HEK293 (cell line): Measurements from ENCODE around the gene KIF1A.

Experiments used
- CTCF ChIA-PET: fragments of 350-600 bp; formaldehyde crosslinking; extraction: SDS; loops from one replicate; lab custom pipeline; 2021; ENCODE audit warnings: antibody characterized with exemption; lab: Yijun Ruan, JAX
- POLR2A ChIA-PET: fragments of 300-600 bp; formaldehyde crosslinking; extraction: SDS; loops from one replicate; lab custom pipeline; 2020; ENCODE audit warnings: antibody characterized with exemption, inconsistent platforms; lab: Yijun Ruan, JAX
- H3K27ac ChIP-seq: fragments of 200-500 bp; sonication (Bioruptor generic); 2 replicates; pipeline ENCODE4 v1.5.1; 2014; ENCODE audit warnings: low read depth, low read length, control low read depth, inconsistent platforms; ENCODE audit errors: extremely low read depth
- H3K36me3 ChIP-seq, 2 experiments: fragments of 200-500 bp in 1 of 2; sonication (Bioruptor generic) in 1 of 2; 1 replicate in 1 of 2; 2 replicates in 1 of 2; pipeline ENCODE4 v1.5.1; 2014 to 2017; ENCODE audit warnings: inconsistent platforms in 2 of 2, low read length in 2 of 2; ENCODE audit not compliant: control insufficient read depth in 2 of 2, insufficient read depth in 1 of 2
- H3K4me1 ChIP-seq: fragments of 200-500 bp; sonication (Bioruptor generic); 2 replicates; pipeline ENCODE4 v1.5.1; 2014; ENCODE audit warnings: mild to moderate bottlenecking, low read length, inconsistent platforms; ENCODE audit not compliant: control insufficient read depth, insufficient read depth
- H3K4me3 ChIP-seq: 2 replicates; pipeline ENCODE4 v1.5.1; 2011; ENCODE audit warnings: low read depth, mild to moderate bottlenecking, control low read depth, low read length, moderate library complexity
- H3K9me3 ChIP-seq: fragments of 200-500 bp; sonication (Bioruptor generic); 2 replicates; pipeline ENCODE4 v1.5.1; 2014; ENCODE audit warnings: low read depth, low read length, inconsistent platforms; ENCODE audit not compliant: control insufficient read depth, insufficient read depth
- HOXC10 ChIP-seq: sonication (generic); formaldehyde crosslinking; IDR thresholded peaks from 2 replicates; pipeline ENCODE4 v1.8.1; 2023; ENCODE audit warnings: mild to moderate bottlenecking, missing genetic modification reagents
- MZF1 ChIP-seq: fragments of 450-650 bp; formaldehyde crosslinking; IDR thresholded peaks from 2 replicates; pipeline ENCODE4 v1.5.1; 2017; ENCODE audit warnings: missing biosample characterization, missing genetic modification characterization, borderline replicate concordance
- SCRT2 ChIP-seq: fragments of 450-650 bp; formaldehyde crosslinking; IDR thresholded peaks from 2 replicates; pipeline ENCODE4 v1.5.1; 2016; ENCODE audit warnings: missing biosample characterization, missing genetic modification characterization
- YY2 ChIP-seq: fragments of 450-650 bp; formaldehyde crosslinking; IDR thresholded peaks from 2 replicates; pipeline ENCODE4 v1.5.1; 2016; ENCODE audit warnings: missing biosample characterization, missing genetic modification characterization
- ZEB2 ChIP-seq: fragments of 450-650 bp; formaldehyde crosslinking; IDR thresholded peaks from 2 replicates; pipeline ENCODE4 v1.5.1; 2016; ENCODE audit warnings: missing biosample characterization, missing genetic modification characterization
- ZNF214 ChIP-seq: fragments of 450-650 bp; formaldehyde crosslinking; IDR thresholded peaks from 2 replicates; pipeline ENCODE4 v1.5.1; 2017; ENCODE audit warnings: missing biosample characterization, mild to moderate bottlenecking, missing genetic modification characterization, borderline replicate concordance
- ZNF23 ChIP-seq: fragments of 450-650 bp; formaldehyde crosslinking; IDR thresholded peaks from 2 replicates; pipeline ENCODE4 v1.5.1; 2016; ENCODE audit warnings: missing biosample characterization, missing genetic modification characterization, borderline replicate concordance
- ZNF350 ChIP-seq: fragments of 450-650 bp; formaldehyde crosslinking; IDR thresholded peaks from 2 replicates; pipeline ENCODE4 v1.5.0; 2017; ENCODE audit warnings: missing biosample characterization, mild to moderate bottlenecking, missing genetic modification characterization
- ZNF394 ChIP-seq: fragments of 450-650 bp; formaldehyde crosslinking; IDR thresholded peaks from 2 replicates; pipeline ENCODE4 v1.5.1; 2016; ENCODE audit warnings: missing biosample characterization, missing genetic modification characterization, mild to moderate bottlenecking, moderate library complexity, borderline replicate concordance
- ZNF510 ChIP-seq: fragments of 450-650 bp; formaldehyde crosslinking; IDR thresholded peaks from 2 replicates; pipeline ENCODE4 v1.5.1; 2018; ENCODE audit warnings: mild to moderate bottlenecking, missing genetic modification characterization, missing biosample characterization; ENCODE audit not compliant: insufficient replicate concordance
- ZNF610 ChIP-seq: fragments of 450-650 bp; formaldehyde crosslinking; IDR thresholded peaks from 2 replicates; pipeline ENCODE4 v1.5.1; 2016; ENCODE audit warnings: missing biosample characterization, missing genetic modification characterization, borderline replicate concordance
- ZNF701 ChIP-seq: fragments of 450-650 bp; formaldehyde crosslinking; IDR thresholded peaks from 2 replicates; pipeline ENCODE4 v1.5.1; 2016; ENCODE audit warnings: missing biosample characterization, missing genetic modification characterization
- ZNF843 ChIP-seq: fragments of 450-650 bp; formaldehyde crosslinking; IDR thresholded peaks from 2 replicates; pipeline ENCODE4 v1.5.1; 2016; ENCODE audit warnings: missing biosample characterization, missing genetic modification characterization
- ZSCAN16 ChIP-seq: fragments of 450-650 bp; formaldehyde crosslinking; IDR thresholded peaks from 2 replicates; pipeline ENCODE4 v1.5.1; 2016; ENCODE audit warnings: missing biosample characterization, missing genetic modification characterization
- TF ChIP-seq, protein P1 (sequence below): fragments of 450-650 bp; formaldehyde crosslinking; IDR thresholded peaks from 2 replicates; pipeline ENCODE4 v1.5.1; 2016; ENCODE audit warnings: missing biosample characterization, missing genetic modification characterization
- TF ChIP-seq, protein P2 (sequence below): fragments of 450-650 bp; IDR thresholded peaks from 2 replicates; pipeline ENCODE4 v1.5.1; 2018; ENCODE audit warnings: missing biosample characterization, missing genetic modification characterization
- TF ChIP-seq, protein P3 (sequence below): fragments of 450-650 bp; formaldehyde crosslinking; IDR thresholded peaks from 2 replicates; pipeline ENCODE4 v1.5.1; 2016; ENCODE audit warnings: missing biosample characterization, missing genetic modification characterization
- TF ChIP-seq, protein P4 (sequence below): fragments of 450-650 bp; formaldehyde crosslinking; optimal IDR thresholded peaks from 2 replicates; pipeline ENCODE3; 2016; ENCODE audit warnings: missing biosample characterization, mild to moderate bottlenecking, missing genetic modification characterization
- TF ChIP-seq, protein P5 (sequence below): fragments of 450-650 bp; formaldehyde crosslinking; IDR thresholded peaks from 2 replicates; pipeline ENCODE4 v1.5.1; 2016; ENCODE audit warnings: missing biosample characterization, missing genetic modification characterization

KIF1A gene

DNA sequence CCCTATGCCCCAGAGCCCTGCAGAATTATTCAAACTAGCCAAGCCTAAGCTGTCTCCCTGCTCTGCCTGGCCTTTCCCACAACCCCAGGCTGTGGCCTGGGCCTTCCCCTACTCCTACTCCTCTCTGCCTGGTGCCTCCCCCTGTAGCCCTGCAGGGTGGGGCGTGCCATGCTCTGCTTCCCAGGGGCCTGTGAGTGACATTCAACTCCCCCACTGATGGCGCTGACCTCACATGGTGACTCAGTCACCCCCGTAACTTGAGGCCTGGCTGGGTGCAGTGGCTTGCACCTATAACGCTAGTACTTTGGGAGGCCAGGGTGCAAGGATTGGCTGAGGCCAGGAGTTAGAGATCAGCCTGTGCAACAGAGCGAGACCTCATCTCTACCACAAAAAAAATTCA lies 60.6 kb downstream of the KIF1A start (continued):
- no peak for TF ChIP-seq ZNF394
- no peak for TF ChIP-seq ZNF510 (tag by site-specific recombination)
- no peak for TF ChIP-seq ZNF214
- TF ChIP-seq ZNF350 (tag by site-specific recombination), result no peak
- TF ChIP-seq ZNF23 (tag by site-specific recombination), result no peak
- TF ChIP-seq MZF1 (tag by site-specific recombination), result no peak
- TF ChIP-seq ZNF610 (tag by site-specific recombination), result no peak
- TF ChIP-seq ZEB2 (tag by site-specific recombination), result no peak
- TF ChIP-seq, protein P1, sequence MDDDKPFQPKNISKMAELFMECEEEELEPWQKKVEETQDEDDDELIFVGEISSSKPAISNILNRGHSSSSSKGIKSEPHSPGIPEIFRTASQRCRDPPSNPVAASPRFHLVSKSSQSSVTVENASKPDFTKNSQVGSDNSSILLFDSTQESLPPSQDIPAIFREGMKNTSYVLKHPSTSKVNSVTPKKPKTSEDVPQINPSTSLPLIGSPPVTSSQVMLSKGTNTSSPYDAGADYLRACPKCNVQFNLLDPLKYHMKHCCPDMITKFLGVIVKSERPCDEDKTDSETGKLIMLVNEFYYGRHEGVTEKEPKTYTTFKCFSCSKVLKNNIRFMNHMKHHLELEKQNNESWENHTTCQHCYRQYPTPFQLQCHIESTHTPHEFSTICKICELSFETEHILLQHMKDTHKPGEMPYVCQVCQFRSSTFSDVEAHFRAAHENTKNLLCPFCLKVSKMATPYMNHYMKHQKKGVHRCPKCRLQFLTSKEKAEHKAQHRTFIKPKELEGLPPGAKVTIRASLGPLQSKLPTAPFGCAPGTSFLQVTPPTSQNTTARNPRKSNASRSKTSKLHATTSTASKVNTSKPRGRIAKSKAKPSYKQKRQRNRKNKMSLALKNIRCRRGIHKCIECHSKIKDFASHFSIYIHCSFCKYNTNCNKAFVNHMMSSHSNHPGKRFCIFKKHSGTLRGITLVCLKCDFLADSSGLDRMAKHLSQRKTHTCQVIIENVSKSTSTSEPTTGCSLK (tag by site-specific recombination), result no peak
- TF ChIP-seq, all 188 proteins: peak for 6

DNA sequence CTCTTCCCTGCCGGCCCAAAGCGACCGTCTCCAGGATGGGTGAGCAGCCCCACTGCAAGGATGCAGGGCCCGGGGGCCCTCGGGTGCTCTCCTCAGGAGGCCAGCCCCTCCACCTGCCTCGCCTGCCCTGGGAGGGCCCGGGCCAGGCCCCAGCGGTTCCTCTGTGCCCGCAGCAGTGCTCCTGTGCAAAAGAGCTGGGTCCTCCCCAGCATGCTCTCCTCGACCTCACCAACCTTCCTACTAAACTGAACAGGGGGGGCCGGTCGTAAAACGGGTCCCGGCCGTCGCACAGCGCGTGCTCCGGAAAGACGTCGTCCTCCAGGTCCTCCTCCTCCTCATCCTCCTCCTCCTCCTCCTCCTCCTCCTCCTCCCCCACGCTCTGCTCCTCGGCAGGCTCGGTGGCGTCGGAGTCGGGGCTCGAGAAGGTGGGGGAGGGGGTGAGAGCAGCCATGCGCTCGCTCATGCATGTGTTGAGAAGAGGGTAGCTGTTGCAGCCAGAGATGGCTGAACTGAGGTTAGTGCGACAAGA lies 62.9 kb downstream of the KIF1A start:
- Histone ChIP-seq H3K4me1 (no peaks in the 10 kb centered on the region), H3K9me3 (no peaks in the 10 kb centered on the region), H3K4me3 (no peak overlapping the region), H3K27ac (no peak overlapping the region), H3K36me3 (peaks cover 3 to 50% of the 10 kb centered on the region in 2 experiments; a peak in 2 of 3 replicates)
- POLR2A ChIA-PET, result no interaction called here
- no peak for TF ChIP-seq ZNF701
- TF ChIP-seq, protein P2, sequence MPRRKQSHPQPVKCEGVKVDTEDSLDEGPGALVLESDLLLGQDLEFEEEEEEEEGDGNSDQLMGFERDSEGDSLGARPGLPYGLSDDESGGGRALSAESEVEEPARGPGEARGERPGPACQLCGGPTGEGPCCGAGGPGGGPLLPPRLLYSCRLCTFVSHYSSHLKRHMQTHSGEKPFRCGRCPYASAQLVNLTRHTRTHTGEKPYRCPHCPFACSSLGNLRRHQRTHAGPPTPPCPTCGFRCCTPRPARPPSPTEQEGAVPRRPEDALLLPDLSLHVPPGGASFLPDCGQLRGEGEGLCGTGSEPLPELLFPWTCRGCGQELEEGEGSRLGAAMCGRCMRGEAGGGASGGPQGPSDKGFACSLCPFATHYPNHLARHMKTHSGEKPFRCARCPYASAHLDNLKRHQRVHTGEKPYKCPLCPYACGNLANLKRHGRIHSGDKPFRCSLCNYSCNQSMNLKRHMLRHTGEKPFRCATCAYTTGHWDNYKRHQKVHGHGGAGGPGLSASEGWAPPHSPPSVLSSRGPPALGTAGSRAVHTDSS, result peak; percentile 62
- CTCF ChIA-PET, result no interaction called here

DNA sequence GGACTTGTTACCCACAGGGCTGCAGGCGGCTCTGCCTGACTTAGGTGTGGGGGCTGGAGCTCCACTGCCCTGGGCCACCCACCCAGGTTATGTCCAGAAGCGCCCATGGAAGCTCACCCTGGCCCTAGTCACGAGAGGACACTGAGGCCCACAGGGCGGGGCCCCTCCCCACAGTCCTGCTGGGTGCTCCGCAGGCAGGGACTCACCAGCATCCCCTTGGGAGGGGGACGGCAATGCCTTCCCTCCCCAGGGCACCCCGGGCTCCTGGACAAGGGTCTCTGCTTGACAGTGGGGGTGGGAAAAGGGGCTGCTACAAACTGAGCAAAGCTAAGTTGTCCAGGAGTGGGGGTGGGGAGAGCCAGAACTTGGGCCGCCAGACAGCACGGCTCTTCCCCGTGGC lies 67.8 kb downstream of the KIF1A start:
- Histone ChIP-seq H3K27ac (no peak overlapping the region), H3K9me3 (no peaks in the 10 kb centered on the region), H3K36me3 (peaks cover 0 to 35% of the 10 kb centered on the region in 2 experiments; a peak in 1 of 3 replicates), H3K4me3 (no peak overlapping the region), H3K4me1 (no peaks in the 10 kb centered on the region)
- ChIA-PET POLR2A (no interaction called here), CTCF (no interaction called here)
- TF ChIP-seq ZNF843 (tag by site-specific recombination) (no peak), SCRT2 (no peak), ZSCAN16 (no peak), YY2 (no peak), HOXC10 (CRISPR knock-in tag) (no peak)
- TF ChIP-seq, protein P3, sequence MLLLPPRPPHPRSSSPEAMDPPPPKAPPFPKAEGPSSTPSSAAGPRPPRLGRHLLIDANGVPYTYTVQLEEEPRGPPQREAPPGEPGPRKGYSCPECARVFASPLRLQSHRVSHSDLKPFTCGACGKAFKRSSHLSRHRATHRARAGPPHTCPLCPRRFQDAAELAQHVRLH (tag by site-specific recombination), result no peak

DNA sequence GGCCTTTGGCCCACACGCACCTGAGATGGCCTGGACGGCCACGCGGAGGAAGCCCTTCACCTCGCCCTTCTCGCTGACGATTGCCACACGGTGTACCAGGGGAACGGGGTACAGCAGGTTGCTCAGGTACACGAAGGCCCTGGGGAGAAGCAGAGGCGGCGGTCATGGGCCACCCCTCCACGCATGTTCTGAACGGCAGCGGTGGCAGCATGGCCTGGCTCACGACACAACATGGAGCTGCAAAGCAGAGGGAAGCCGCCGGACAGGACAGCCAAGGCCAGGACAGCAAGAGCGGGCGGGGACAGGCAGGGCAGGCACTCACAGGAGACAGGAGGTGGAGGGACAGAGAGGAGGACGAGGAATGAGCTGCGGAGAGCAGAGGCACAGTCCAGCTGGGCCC lies 69.6 kb downstream of the KIF1A start:
- ChIA-PET CTCF (interaction anchor here (2.6 kb wide), 1 partner anchor 90 kb away, joined by 14 read pairs; no protein-coding TSS in a partner anchor), POLR2A (no interaction called here)
- Histone ChIP-seq H3K9me3 (no peaks in the 10 kb centered on the region), H3K27ac (no peak overlapping the region), H3K4me3 (no peak overlapping the region), H3K36me3 (peaks cover 0 to 40% of the 10 kb centered on the region in 2 experiments; a peak in 1 of 3 replicates), H3K4me1 (no peaks in the 10 kb centered on the region)
- TF ChIP-seq, protein P4, sequence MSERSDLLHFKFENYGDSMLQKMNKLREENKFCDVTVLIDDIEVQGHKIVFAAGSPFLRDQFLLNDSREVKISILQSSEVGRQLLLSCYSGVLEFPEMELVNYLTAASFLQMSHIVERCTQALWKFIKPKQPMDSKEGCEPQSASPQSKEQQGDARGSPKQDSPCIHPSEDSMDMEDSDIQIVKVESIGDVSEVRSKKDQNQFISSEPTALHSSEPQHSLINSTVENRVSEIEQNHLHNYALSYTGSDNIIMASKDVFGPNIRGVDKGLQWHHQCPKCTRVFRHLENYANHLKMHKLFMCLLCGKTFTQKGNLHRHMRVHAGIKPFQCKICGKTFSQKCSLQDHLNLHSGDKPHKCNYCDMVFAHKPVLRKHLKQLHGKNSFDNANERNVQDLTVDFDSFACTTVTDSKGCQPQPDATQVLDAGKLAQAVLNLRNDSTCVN (tag by site-specific recombination), result no peak
- TF ChIP-seq, protein P5, sequence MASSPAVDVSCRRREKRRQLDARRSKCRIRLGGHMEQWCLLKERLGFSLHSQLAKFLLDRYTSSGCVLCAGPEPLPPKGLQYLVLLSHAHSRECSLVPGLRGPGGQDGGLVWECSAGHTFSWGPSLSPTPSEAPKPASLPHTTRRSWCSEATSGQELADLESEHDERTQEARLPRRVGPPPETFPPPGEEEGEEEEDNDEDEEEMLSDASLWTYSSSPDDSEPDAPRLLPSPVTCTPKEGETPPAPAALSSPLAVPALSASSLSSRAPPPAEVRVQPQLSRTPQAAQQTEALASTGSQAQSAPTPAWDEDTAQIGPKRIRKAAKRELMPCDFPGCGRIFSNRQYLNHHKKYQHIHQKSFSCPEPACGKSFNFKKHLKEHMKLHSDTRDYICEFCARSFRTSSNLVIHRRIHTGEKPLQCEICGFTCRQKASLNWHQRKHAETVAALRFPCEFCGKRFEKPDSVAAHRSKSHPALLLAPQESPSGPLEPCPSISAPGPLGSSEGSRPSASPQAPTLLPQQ (tag by site-specific recombination), result no peak
